SK-N-SH (cell line): ENCODE results near the gene KDM2A. TPM values are rescaled to one million over a fixed set of nuclear protein-coding genes. Genes with fewer than 3 reads are reported as not detected.

Source experiments
- CTCF ChIA-PET: fragments of 300-600, 350-600 bp; formaldehyde crosslinking; extraction: SDS; loops from one replicate; lab custom pipeline; 2021; lab: Yijun Ruan, JAX
- POLR2A ChIA-PET: fragments of 350-600 bp; sonication (Branson Sonifier 250); formaldehyde crosslinking; extraction: SDS; loops from one replicate; lab custom pipeline; 2020; ENCODE audit warnings: antibody characterized with exemption, inconsistent platforms; lab: Yijun Ruan, JAX
- DNase-seq: peaks from one replicate; pipeline ENCODE4 v3.0.0; 2012
- H2AFZ ChIP-seq: fragments of 200-600 bp; sonication (generic); 2 replicates; pipeline ENCODE4 v1.8.1; 2016; ENCODE audit warnings: antibody characterized with exemption, mild to moderate bottlenecking, low read depth
- H3F3A ChIP-seq: fragments of 200-600 bp; sonication (generic); replicated peaks from 2 replicates; pipeline ENCODE3; 2016; ENCODE audit warnings: antibody characterized with exemption, mild to moderate bottlenecking; ENCODE audit not compliant: insufficient read depth
- H3K27ac ChIP-seq, 2 experiments: fragments of 200-500 bp in 1 of 2; fragments of 200-600 bp in 1 of 2; sonication (Bioruptor generic) in 1 of 2; sonication (generic), shearing (Covaris generic) in 1 of 2; 2 replicates each; pipeline versions ENCODE4 v1.5.1 to v1.6.1; 2014 to 2016; ENCODE audit warnings: low read depth in 2 of 2, inconsistent platforms in 1 of 2, low read length in 1 of 2, mild to moderate bottlenecking in 1 of 2, mixed read lengths in 1 of 2
- H3K27me3 ChIP-seq: fragments of 200-600 bp; sonication (generic), shearing (Covaris generic); 2 replicates; pipeline ENCODE4 v1.6.1; 2016; ENCODE audit warnings: mixed run types; ENCODE audit not compliant: insufficient read depth
- H3K36me3 ChIP-seq, 2 experiments: fragments of 200-500 bp in 1 of 2; fragments of 200-600 bp in 1 of 2; sonication (Bioruptor generic) in 1 of 2; sonication (generic) in 1 of 2; replicated peaks in 1 of 2; 2 replicates each; pipeline versions ENCODE3 to v1.5.1; 2014 to 2016; ENCODE audit warnings: low read length in 1 of 2, mild to moderate bottlenecking in 1 of 2; ENCODE audit not compliant: insufficient read depth in 2 of 2, control insufficient read depth in 1 of 2
- H3K4me1 ChIP-seq, 2 experiments: fragments of 200-500 bp in 1 of 2; fragments of 200-600 bp in 1 of 2; sonication (Bioruptor generic) in 1 of 2; sonication (generic), shearing (Covaris generic) in 1 of 2; 2 replicates each; pipeline versions ENCODE4 v1.5.1 to v1.6.1; 2014 to 2016; ENCODE audit warnings: low read depth in 1 of 2, low read length in 1 of 2, mixed run types in 1 of 2; ENCODE audit not compliant: insufficient read depth in 2 of 2, control insufficient read depth in 1 of 2
- H3K4me2 ChIP-seq: fragments of 200-600 bp; sonication (generic), shearing (Covaris generic); 2 replicates; pipeline ENCODE4 v1.6.1; 2017; ENCODE audit warnings: mixed run types
- H3K4me3 ChIP-seq, 2 experiments: fragments of 200-500 bp in 1 of 2; fragments of 200-600 bp in 1 of 2; sonication (Bioruptor generic) in 1 of 2; sonication (generic), shearing (Covaris generic) in 1 of 2; 2 replicates each; pipeline versions ENCODE4 v1.5.1 to v1.8.1; 2014 to 2016; ENCODE audit warnings: low read depth in 2 of 2, inconsistent platforms in 1 of 2, low read length in 1 of 2, mild to moderate bottlenecking in 1 of 2, mixed read lengths in 1 of 2, moderate library complexity in 1 of 2
- H3K79me2 ChIP-seq: fragments of 200-600 bp; sonication (generic); 2 replicates; pipeline ENCODE4 v1.8.1; 2017; ENCODE audit warnings: mild to moderate bottlenecking; ENCODE audit not compliant: insufficient read depth
- H3K9ac ChIP-seq: fragments of 200-600 bp; sonication (generic); 2 replicates; pipeline ENCODE4 v1.6.1; 2017; ENCODE audit warnings: mixed run types
- H3K9me2 ChIP-seq: fragments of 200-600 bp; sonication (generic); 2 replicates; pipeline ENCODE4 v1.6.1; 2017; ENCODE audit warnings: mixed run types
- H3K9me3 ChIP-seq: fragments of 200-600 bp; sonication (generic); 2 replicates; pipeline ENCODE4 v1.6.1; 2017; ENCODE audit warnings: mixed run types, mild to moderate bottlenecking, moderate library complexity
- H4K20me1 ChIP-seq: fragments of 200-600 bp; sonication (generic); 2 replicates; pipeline ENCODE4 v1.6.1; 2017; ENCODE audit warnings: mild to moderate bottlenecking, mixed run types; ENCODE audit not compliant: insufficient read depth
- CHD2 ChIP-seq: fragments of 150-350 bp; IDR thresholded peaks from 2 replicates; pipeline ENCODE4 v1.6.1; 2018; ENCODE audit warnings: low read length; ENCODE audit not compliant: partially characterized antibody
- EP300 ChIP-seq, 2 experiments: IDR thresholded peaks; 2 replicates each; pipeline versions ENCODE4 v1.4.0 to v1.6.1; 2012; ENCODE audit warnings: borderline replicate concordance in 1 of 2, low read depth in 1 of 2, low read length in 1 of 2
- FOXJ3 ChIP-seq: sonication (generic); formaldehyde crosslinking; IDR thresholded peaks from 2 replicates; pipeline ENCODE4 v1.5.1; 2020; ENCODE audit warnings: mild to moderate bottlenecking, missing genetic modification reagents
- GABPA ChIP-seq: IDR thresholded peaks from 2 replicates; pipeline ENCODE4 v1.4.0; 2012; ENCODE audit warnings: low read depth, mild to moderate bottlenecking
- GATA2 ChIP-seq: sonication (generic); formaldehyde crosslinking; IDR thresholded peaks from 2 replicates; pipeline ENCODE4 v1.5.0; 2020; ENCODE audit warnings: mild to moderate bottlenecking, missing genetic modification reagents
- JUND ChIP-seq: IDR thresholded peaks from 2 replicates; pipeline ENCODE4 v1.4.0; 2012
- MXI1 ChIP-seq: IDR thresholded peaks from 2 replicates; pipeline ENCODE4 v1.6.1; 2012; ENCODE audit warnings: mild to moderate bottlenecking, low read depth, low read length, improper control_type of control experiment
- POLR2AphosphoS5 ChIP-seq: IDR thresholded peaks from 2 replicates; pipeline ENCODE4 v1.6.1; 2012; ENCODE audit warnings: low read depth, low read length
- RCOR1 ChIP-seq: fragments of 150-350 bp; IDR thresholded peaks from 2 replicates; pipeline ENCODE4 v1.6.1; 2017; ENCODE audit warnings: antibody characterized with exemption, low read length
- RFX5 ChIP-seq: IDR thresholded peaks from 2 replicates; pipeline ENCODE4 v1.6.1; 2012; ENCODE audit warnings: mild to moderate bottlenecking, improper control_type of control experiment, low read length
- SMC3 ChIP-seq: IDR thresholded peaks from 2 replicates; pipeline ENCODE4 v1.6.1; 2012; ENCODE audit warnings: low read depth, low read length, improper control_type of control experiment
- ZBTB33 ChIP-seq: IDR thresholded peaks from 2 replicates; pipeline ENCODE4 v1.4.0; 2012; ENCODE audit warnings: low read depth, borderline replicate concordance
- WGBS: methylation state at CpG from one replicate; pipeline ENCODE4 v1.1.6; 2017; ENCODE audit warnings: low lambda C conversion rate; 5-methylcytosine and 5-hydroxymethylcytosine counted together
- polyA plus RNA-seq, 3 experiments: library from polyadenylated mRNA; depleted of rRNA; stranded (reverse); fragments of >200 nt; gene quantifications; 2 replicates each; pipeline ENCODE4 v1.2.3, GENCODE V29; 2012

The KDM2A gene
- polyA plus RNA-seq, 1 of the 3 experiments (the other 2 are of a cell fraction): 28.4 TPM

DNA sequence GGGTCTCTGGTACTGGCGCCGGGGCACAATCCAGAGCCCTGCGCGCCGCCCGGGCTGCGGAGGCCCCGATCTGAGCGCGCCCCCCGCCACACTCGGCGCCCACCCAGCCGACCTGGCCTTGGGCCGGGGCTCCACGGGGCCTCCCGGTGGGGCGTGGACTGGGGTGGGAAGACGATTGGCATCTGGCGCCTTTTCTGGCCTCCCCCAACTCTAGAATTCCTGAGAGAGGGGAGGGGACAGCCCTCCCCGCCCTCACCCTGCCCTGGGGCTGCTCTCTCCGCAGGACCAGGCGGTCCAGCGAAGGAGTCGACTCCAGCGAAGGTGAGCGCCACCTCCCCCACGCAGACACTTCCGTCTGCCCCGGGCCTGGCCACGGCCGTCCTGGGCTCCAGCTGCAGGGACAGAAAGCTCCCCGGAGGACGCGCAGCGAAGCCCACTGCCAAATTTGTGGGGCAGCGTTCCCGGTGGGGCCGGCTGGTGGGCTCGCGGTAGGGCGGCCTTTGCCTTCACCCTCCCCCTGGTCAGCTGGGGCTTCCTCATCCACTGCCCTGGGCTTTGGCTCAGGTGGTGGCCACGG is 184.9 kb downstream of the KDM2A start:
- Histone ChIP-seq H3K4me2 (peak overlapping the region; percentile 92), H3K4me3 (peak overlapping the region; percentile 87 to 88), H4K20me1 (no peaks in the 10 kb centered on the region), H3K9me2 (no peaks in the 10 kb centered on the region), H3F3A (no peaks in the 10 kb centered on the region), H3K9ac (peak overlapping the region; percentile 84), H2AFZ (peak overlapping the region; percentile 74; the same call in 1 of the 2 replicates), H3K27me3 (no peaks in the 10 kb centered on the region), H3K9me3 (no peaks in the 10 kb centered on the region), H3K79me2 (no peaks in the 10 kb centered on the region), H3K36me3 (peaks cover 0 to 35% of the 10 kb centered on the region in 2 experiments), H3K27ac (no peak overlapping the region; a peak in 1 of 4 replicates), H3K4me1 (peaks cover 13 to 17% of the 10 kb centered on the region in 2 experiments; a peak in 2 of 4 replicates)
- 32% methylated on average over 15 of the region's 43 CpGs for WGBS
- CTCF ChIA-PET: interaction anchor here (0.6 to 5.1 kb wide), 9 partner anchors 11 to 222 kb away, joined by 3 to 37 read pairs (median 5); partner anchors contain the start of gene ANKRD13D
- POLR2A ChIA-PET: interaction anchor here (1.5 to 1.6 kb wide), 2 partner anchors 14 to 15 kb away, joined by 5 to 14 read pairs; partner anchors contain the start of gene ANKRD13D
- DNase-seq: peak; percentile 70
- TF ChIP-seq POLR2AphosphoS5: no peak
- no peak for TF ChIP-seq ZBTB33
- no peak for TF ChIP-seq GATA2
- no peak for TF ChIP-seq GABPA
- TF ChIP-seq JUND: no peak

DNA sequence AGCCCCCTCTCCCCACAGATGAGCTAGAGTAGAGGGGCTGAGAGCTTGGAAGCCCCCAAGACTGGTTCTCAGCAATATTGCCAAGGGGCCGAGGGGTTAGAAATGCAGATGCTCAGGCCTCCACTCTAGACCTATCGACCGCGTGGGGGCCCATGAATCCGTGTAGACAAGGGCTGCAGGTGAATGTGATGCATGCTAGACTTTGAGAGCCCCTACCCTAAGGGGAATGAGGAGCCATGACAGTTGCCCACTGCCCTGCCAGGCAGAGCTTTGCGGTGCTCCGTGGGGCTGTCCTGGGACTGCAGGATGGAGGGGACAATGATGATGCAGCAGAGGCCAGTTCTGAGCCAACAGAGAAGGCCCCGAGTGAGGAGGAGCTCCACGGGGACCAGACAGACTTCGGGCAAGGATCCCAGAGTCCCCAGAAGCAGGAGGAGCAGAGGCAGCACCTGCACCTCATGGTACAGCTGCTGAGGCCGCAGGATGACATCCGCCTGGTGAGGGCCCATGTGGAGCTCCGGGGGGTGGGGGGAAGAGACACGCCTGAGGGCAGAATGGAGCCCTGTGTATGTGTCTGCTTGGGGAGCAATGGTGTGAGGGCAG is 185.5 kb downstream of the KDM2A start:
- H3K9me3 ChIP-seq: no peaks in the 10 kb centered on the region
- ChIA-PET POLR2A (no interaction called here), CTCF (interaction anchor here (0.6 to 5.1 kb wide), 5 partner anchors 13 to 42 kb away, joined by 3 to 37 read pairs (median 5); partner anchors contain the start of gene ANKRD13D)
- H3K79me2 ChIP-seq: no peaks in the 10 kb centered on the region
- H3K9ac ChIP-seq: peak overlapping the region; percentile 84
- peak; percentile 21 for DNase-seq
- H3K9me2 ChIP-seq: no peaks in the 10 kb centered on the region
- WGBS: 87% methylated on average over 7 of the region's 14 CpGs
- TF ChIP-seq CHD2 (no peak), EP300 (IDR thresholded peaks at IDR 0.05; ENCODE audit: borderline replicate concordance in 1 of 2, low read depth in 1 of 2, low read length in 1 of 2) (no peak), GABPA (no peak), MXI1 (no peak), JUND (no peak), GATA2 (no peak), SMC3 (no peak), ZBTB33 (no peak), RCOR1 (no peak), RFX5 (no peak), FOXJ3 (CRISPR knock-in tag) (no peak)
- H3K27ac ChIP-seq: no peak overlapping the region
- no peak overlapping the region for H2AFZ ChIP-seq
- no peaks in the 10 kb centered on the region for H3F3A ChIP-seq
- H3K4me2 ChIP-seq: peak overlapping the region; percentile 92
- peak overlapping the region; percentile 87 to 88 for H3K4me3 ChIP-seq
- H3K27me3 ChIP-seq: no peaks in the 10 kb centered on the region
- peaks cover 0 to 29% of the 10 kb centered on the region in 2 experiments for H3K36me3 ChIP-seq
- peaks cover 13 to 17% of the 10 kb centered on the region in 2 experiments; a peak in 2 of 4 replicates for H3K4me1 ChIP-seq
- no peaks in the 10 kb centered on the region for H4K20me1 ChIP-seq
